Ovary (tissue), 3 donors: ENCODE measurements around the gene TMEM151B.

Source experiments
- EP300 ChIP-seq: sonication (generic); formaldehyde crosslinking; IDR thresholded peaks from one replicate; pipeline ENCODE4 v1.6.1; 2017; ENCODE audit warnings: antibody characterized with exemption
- POLR2A ChIP-seq: fragments of 450-650 bp; IDR thresholded peaks from one replicate; pipeline ENCODE4 v1.6.1; 2017; ENCODE audit warnings: antibody characterized with exemption, mild to moderate bottlenecking, moderate library complexity
- TF ChIP-seq, protein P1 (sequence below), 3 donors: fragments of 450-650 bp in 2 of 3; fragments of 200-600 bp in 1 of 3; IDR thresholded peaks; one replicate each; pipeline versions ENCODE4 v1.5.1 to v1.8.0; 2016 to 2022; ENCODE audit warnings: antibody characterized with exemption in 3 of 3, mild to moderate bottlenecking in 1 of 3
- donor health status: DM: no; HTN: no; CAD: no.

DNA sequence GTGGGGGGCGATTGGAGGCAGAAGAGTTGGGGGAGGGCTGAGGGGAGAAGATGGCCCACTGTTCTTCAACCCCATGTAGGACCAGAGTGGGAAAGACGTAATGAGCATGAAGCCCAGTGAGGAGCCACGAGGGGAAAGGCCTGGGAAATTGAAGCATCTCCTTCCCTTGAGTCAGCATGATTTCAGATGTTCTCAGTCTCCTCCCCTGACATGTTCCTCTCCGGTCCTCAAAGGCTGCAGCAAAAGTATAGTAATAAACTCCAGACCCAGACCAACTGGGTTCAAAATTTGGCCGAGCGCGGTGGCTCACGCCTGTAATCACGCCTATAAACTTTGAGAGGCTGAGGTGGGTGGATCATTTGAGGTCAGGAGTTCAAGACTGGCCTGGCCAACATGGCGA lies 3.0 kb upstream of the TMEM151B start:
- TF ChIP-seq, protein P1, sequence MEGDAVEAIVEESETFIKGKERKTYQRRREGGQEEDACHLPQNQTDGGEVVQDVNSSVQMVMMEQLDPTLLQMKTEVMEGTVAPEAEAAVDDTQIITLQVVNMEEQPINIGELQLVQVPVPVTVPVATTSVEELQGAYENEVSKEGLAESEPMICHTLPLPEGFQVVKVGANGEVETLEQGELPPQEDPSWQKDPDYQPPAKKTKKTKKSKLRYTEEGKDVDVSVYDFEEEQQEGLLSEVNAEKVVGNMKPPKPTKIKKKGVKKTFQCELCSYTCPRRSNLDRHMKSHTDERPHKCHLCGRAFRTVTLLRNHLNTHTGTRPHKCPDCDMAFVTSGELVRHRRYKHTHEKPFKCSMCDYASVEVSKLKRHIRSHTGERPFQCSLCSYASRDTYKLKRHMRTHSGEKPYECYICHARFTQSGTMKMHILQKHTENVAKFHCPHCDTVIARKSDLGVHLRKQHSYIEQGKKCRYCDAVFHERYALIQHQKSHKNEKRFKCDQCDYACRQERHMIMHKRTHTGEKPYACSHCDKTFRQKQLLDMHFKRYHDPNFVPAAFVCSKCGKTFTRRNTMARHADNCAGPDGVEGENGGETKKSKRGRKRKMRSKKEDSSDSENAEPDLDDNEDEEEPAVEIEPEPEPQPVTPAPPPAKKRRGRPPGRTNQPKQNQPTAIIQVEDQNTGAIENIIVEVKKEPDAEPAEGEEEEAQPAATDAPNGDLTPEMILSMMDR (IDR thresholded peaks at IDR 0.05): no peak
- no peak for TF ChIP-seq EP300
- no peak for TF ChIP-seq POLR2A
